22Rv1 (cell line): ENCODE results near the gene TRAK1.
"Not testable (repeated sequence)": the region's sequence is repeated elsewhere in the genome, so short reads cannot be mapped to it uniquely, and the experiment has no call there.

Source experiments
- H3K27ac ChIP-seq: fragments of 450-650 bp; 2 replicates; pipeline ENCODE4 v1.5.1; 2017
- CTCF ChIP-seq: fragments of 450-650 bp; IDR thresholded peaks from 2 replicates; pipeline ENCODE4 v1.5.1; 2017; ENCODE audit warnings: mild to moderate bottlenecking
- ZFX ChIP-seq: fragments of 450-650 bp; IDR thresholded peaks from 2 replicates; pipeline ENCODE4 v1.6.1; 2017; ENCODE audit warnings: antibody characterized with exemption, borderline replicate concordance

The TRAK1 gene, protein sequence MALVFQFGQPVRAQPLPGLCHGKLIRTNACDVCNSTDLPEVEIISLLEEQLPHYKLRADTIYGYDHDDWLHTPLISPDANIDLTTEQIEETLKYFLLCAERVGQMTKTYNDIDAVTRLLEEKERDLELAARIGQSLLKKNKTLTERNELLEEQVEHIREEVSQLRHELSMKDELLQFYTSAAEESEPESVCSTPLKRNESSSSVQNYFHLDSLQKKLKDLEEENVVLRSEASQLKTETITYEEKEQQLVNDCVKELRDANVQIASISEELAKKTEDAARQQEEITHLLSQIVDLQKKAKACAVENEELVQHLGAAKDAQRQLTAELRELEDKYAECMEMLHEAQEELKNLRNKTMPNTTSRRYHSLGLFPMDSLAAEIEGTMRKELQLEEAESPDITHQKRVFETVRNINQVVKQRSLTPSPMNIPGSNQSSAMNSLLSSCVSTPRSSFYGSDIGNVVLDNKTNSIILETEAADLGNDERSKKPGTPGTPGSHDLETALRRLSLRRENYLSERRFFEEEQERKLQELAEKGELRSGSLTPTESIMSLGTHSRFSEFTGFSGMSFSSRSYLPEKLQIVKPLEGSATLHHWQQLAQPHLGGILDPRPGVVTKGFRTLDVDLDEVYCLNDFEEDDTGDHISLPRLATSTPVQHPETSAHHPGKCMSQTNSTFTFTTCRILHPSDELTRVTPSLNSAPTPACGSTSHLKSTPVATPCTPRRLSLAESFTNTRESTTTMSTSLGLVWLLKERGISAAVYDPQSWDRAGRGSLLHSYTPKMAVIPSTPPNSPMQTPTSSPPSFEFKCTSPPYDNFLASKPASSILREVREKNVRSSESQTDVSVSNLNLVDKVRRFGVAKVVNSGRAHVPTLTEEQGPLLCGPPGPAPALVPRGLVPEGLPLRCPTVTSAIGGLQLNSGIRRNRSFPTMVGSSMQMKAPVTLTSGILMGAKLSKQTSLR

GRCh38 chr3:42090973-42091731 lies at the start of gene TRAK1:
TSS of gene TRAK1 (plus strand) at chr3:42091357. CDS start at chr3:42091470, 113 bp downstream.
- TF ChIP-seq ZFX (no peak), CTCF (no peak)
- no peak within 1 kb of the TSS for H3K27ac ChIP-seq

- TF ChIP-seq ZFX (no peak), CTCF (no peak)
- no peak overlapping the region for H3K27ac ChIP-seq
These were observed 48.4 kb upstream of the TRAK1 start for GRCh38 chr3:42042747-42043098.

- TF ChIP-seq ZFX: no peak
- H3K27ac ChIP-seq: no peak overlapping the region
These were observed 47.9 kb upstream of the TRAK1 start for GRCh38 chr3:42043099-42043813.

GRCh38 chr3:42045708-42046243 lies 45.4 kb upstream of the TRAK1 start:
- H3K27ac ChIP-seq: no peak overlapping the region
- TF ChIP-seq CTCF: no peak
- TF ChIP-seq ZFX: no peak

GRCh38 chr3:42048526-42048925 lies 42.6 kb upstream of the TRAK1 start:
- H3K27ac ChIP-seq: not testable (repeated sequence)

DNA sequence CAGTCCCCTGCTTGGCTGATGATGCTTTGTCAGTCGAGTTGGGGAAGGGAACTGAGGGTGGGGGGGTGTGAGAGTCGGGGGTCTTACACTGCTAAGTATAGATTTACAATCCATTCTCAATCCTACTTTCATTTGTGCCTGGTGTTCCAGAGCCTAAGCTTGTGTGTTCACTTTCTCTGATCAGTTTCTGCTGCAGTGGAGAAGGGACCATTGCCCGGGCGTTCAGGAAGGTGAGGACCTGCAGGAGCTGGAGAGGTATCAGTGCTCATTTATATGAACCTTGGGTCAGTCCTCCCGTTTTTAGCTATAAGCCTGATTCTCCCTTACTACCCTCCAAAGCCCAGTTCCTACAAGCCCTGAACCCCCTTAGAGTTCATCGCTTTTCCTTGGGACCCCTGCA lies 41.0 kb upstream of the TRAK1 start:
- TF ChIP-seq ZFX (no peak), CTCF (no peak)
- no peak overlapping the region for H3K27ac ChIP-seq

DNA sequence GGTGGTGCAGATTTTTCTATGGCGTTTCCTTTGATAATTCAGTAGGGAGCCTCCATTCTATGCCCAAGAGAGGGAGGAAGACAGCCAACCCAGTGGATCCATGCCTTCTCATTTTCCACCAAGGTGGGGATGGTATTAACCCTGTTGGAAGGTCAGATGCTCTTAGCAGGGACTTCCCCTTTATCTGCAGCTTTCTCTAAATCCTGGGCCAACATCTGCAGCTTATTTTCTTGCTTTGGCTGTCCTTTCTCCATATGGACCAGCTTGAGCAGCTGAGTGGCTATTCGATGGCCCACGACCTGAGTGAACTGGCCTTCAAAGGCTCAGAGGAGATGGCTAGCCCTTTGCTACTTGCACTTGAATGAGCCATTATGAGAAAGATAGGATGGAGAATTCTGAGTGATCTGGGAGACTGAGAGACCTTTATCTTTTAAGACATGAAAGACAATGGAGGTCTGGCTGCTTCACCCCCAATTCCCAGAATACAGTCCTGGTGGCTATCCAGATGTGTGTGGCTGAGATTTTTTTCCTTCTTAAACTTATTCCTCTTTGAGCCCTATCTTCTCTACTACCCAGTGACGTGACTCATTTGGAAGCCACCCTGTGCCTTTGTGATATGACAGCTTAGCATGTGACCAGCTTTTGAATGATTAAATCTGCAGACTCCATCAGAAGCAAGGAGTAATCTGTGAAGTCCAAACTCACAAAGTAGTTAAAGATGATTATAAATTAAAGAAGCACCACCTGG lies 39.6 kb upstream of the TRAK1 start:
- TF ChIP-seq ZFX (no peak), CTCF (no peak)
- H3K27ac ChIP-seq: no peak overlapping the region
